Neural cell (in vitro differentiated cells): ENCODE results near the gene AGRP. TPM values are rescaled to one million over a fixed set of nuclear protein-coding genes. Genes with fewer than 3 reads are reported as not detected.

Experiments used
- H2AFZ ChIP-seq: fragments of 200-600, 300-800 bp; sonication (generic), shearing (Covaris generic); 2 replicates; pipeline ENCODE4 v1.6.0; 2014; ENCODE audit warnings: low read depth, mild to moderate bottlenecking, antibody characterized with exemption, low read length, moderate library complexity
- H3F3A ChIP-seq: fragments of 200-600 bp; shearing (Covaris generic); 2 replicates; pipeline ENCODE4 v1.6.1; 2016; ENCODE audit warnings: mild to moderate bottlenecking, moderate library complexity, mixed read lengths, antibody characterized with exemption, low read length; ENCODE audit not compliant: insufficient read depth, poor library complexity, severe bottlenecking
- H3K27ac ChIP-seq: fragments of 200-600, 300-800 bp; sonication (generic), shearing (Covaris generic); 2 replicates; pipeline ENCODE4 v1.5.1; 2014; ENCODE audit warnings: mild to moderate bottlenecking, low read length, moderate library complexity
- H3K27me3 ChIP-seq: fragments of 300-800, 200-600 bp; sonication (generic), shearing (Covaris generic); 2 replicates; pipeline ENCODE4 v1.6.0; 2014; ENCODE audit warnings: mild to moderate bottlenecking, low read depth, low read length, moderate library complexity; ENCODE audit not compliant: insufficient read depth
- H3K36me3 ChIP-seq: fragments of 300-800, 200-600 bp; sonication (generic), shearing (Covaris generic); 2 replicates; pipeline ENCODE4 v1.5.1; 2014; ENCODE audit warnings: mild to moderate bottlenecking, antibody characterized with exemption, low read length, moderate library complexity; ENCODE audit not compliant: insufficient read depth
- H3K4me2 ChIP-seq: fragments of 300-800, 200-600 bp; sonication (generic), shearing (Covaris generic); 2 replicates; pipeline ENCODE4 v1.6.0; 2014; ENCODE audit warnings: mild to moderate bottlenecking, low read length
- H3K4me3 ChIP-seq: fragments of 300-800, 200-600 bp; sonication (generic), shearing (Covaris generic); 2 replicates; pipeline ENCODE4 v1.5.1; 2014; ENCODE audit warnings: mild to moderate bottlenecking, low read length, moderate library complexity
- H3K79me2 ChIP-seq: fragments of 200-600 bp; shearing (Covaris generic); replicated peaks from 2 replicates; pipeline ENCODE4 v1.6.0; 2014; ENCODE audit warnings: mild to moderate bottlenecking, low read length, moderate library complexity; ENCODE audit not compliant: insufficient read depth
- H3K9ac ChIP-seq: fragments of 300-800, 200-600 bp; sonication (generic), shearing (Covaris generic); 2 replicates; pipeline ENCODE4 v1.6.1; 2016; ENCODE audit warnings: mild to moderate bottlenecking, low read length, mixed read lengths
- H3K9me2 ChIP-seq: fragments of 200-600 bp; shearing (Covaris generic); 2 replicates; pipeline ENCODE4 v1.6.1; 2016; ENCODE audit warnings: mild to moderate bottlenecking, low read length, mixed read lengths; ENCODE audit not compliant: insufficient read depth
- H3K9me3 ChIP-seq: fragments of 200-600, 300-800 bp; sonication (generic), shearing (Covaris generic); 2 replicates; pipeline ENCODE4 v1.6.1; 2016; ENCODE audit warnings: mild to moderate bottlenecking, mixed run types, low read length, moderate library complexity, mixed read lengths
- H4K20me1 ChIP-seq: fragments of 200-600 bp; shearing (Covaris generic); 2 replicates; pipeline ENCODE4 v1.6.1; 2016; ENCODE audit warnings: mild to moderate bottlenecking, mixed run types; ENCODE audit not compliant: insufficient read depth
- EP300 ChIP-seq: fragments of 450-650 bp; conservative IDR thresholded peaks from 2 replicates; pipeline ENCODE4 v1.6.1; 2014; ENCODE audit warnings: antibody characterized with exemption, mild to moderate bottlenecking, moderate library complexity; ENCODE audit not compliant: poor library complexity, severe bottlenecking
- EZH2 ChIP-seq: fragments of 200-600, 300-800 bp; shearing (Covaris generic), sonication (generic); IDR thresholded peaks from 2 replicates; pipeline ENCODE4 v1.6.1; 2014; ENCODE audit warnings: antibody characterized with exemption, low read length, borderline replicate concordance, mild to moderate bottlenecking; ENCODE audit not compliant: insufficient read depth, poor library complexity, severe bottlenecking
- MXI1 ChIP-seq: fragments of 450-650 bp; conservative IDR thresholded peaks from 2 replicates; pipeline ENCODE4 v1.6.1; 2014; ENCODE audit warnings: antibody characterized with exemption, mild to moderate bottlenecking; ENCODE audit not compliant: poor library complexity, severe bottlenecking
- POLR2AphosphoS5 ChIP-seq: IDR thresholded peaks from 2 replicates; pipeline ENCODE4 v1.6.1; 2012
- SMC3 ChIP-seq: fragments of 450-650 bp; conservative IDR thresholded peaks from 2 replicates; pipeline ENCODE4 v1.6.1; 2014; ENCODE audit warnings: antibody characterized with exemption, mild to moderate bottlenecking, moderate library complexity; ENCODE audit not compliant: poor library complexity
- TAF1 ChIP-seq: IDR thresholded peaks from 2 replicates; pipeline ENCODE4 v1.6.1; 2012; ENCODE audit warnings: low read depth
- polyA plus RNA-seq: library from polyadenylated mRNA; depleted of rRNA; stranded (reverse); fragments of >200 nt; gene quantifications from 2 replicates; pipeline ENCODE4 v1.2.3, GENCODE V29; 2014
- TF ChIP-seq, protein P1 (sequence below): fragments of 450-650 bp; IDR thresholded peaks from 2 replicates; pipeline ENCODE4 v1.5.1; 2014; ENCODE audit warnings: antibody characterized with exemption, mild to moderate bottlenecking, moderate library complexity; ENCODE audit not compliant: poor library complexity, severe bottlenecking
- TF ChIP-seq, protein P2 (sequence below): IDR thresholded peaks from 2 replicates; pipeline ENCODE4 v1.6.1; 2012; ENCODE audit warnings: borderline replicate concordance

The AGRP gene
- polyA plus RNA-seq, 1 donor from 2014 or later, result not detected

DNA sequence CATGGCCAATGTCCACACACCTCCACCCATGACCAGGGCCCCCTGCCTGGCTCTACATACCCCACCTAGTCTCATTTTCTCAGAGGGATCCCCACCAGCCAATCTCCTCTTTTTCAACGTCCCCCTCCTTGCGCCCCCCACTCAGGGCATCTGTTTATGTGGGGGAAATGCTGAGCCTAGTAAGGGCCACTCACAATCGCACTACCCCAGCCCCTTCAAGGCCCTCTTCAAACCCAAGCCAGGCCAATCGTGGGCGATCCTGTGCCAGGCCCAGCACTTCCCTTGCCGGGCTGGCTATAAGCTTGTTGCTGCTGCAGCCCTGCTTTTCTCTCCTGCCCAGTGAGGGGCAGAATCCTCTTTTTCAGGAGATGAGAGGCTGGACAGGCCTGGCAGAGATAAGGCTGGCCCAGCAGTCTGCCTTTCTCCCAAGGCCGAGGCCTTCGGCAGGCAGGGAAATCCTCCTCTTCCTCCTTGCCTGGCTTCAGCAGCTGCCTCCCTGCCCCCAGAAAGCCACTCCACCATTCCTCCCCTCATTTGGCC is 36.3 kb downstream of the AGRP start:
- no peak for TF ChIP-seq MXI1
- TF ChIP-seq, protein P1, sequence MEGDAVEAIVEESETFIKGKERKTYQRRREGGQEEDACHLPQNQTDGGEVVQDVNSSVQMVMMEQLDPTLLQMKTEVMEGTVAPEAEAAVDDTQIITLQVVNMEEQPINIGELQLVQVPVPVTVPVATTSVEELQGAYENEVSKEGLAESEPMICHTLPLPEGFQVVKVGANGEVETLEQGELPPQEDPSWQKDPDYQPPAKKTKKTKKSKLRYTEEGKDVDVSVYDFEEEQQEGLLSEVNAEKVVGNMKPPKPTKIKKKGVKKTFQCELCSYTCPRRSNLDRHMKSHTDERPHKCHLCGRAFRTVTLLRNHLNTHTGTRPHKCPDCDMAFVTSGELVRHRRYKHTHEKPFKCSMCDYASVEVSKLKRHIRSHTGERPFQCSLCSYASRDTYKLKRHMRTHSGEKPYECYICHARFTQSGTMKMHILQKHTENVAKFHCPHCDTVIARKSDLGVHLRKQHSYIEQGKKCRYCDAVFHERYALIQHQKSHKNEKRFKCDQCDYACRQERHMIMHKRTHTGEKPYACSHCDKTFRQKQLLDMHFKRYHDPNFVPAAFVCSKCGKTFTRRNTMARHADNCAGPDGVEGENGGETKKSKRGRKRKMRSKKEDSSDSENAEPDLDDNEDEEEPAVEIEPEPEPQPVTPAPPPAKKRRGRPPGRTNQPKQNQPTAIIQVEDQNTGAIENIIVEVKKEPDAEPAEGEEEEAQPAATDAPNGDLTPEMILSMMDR, result no peak
- TF ChIP-seq, protein P2, sequence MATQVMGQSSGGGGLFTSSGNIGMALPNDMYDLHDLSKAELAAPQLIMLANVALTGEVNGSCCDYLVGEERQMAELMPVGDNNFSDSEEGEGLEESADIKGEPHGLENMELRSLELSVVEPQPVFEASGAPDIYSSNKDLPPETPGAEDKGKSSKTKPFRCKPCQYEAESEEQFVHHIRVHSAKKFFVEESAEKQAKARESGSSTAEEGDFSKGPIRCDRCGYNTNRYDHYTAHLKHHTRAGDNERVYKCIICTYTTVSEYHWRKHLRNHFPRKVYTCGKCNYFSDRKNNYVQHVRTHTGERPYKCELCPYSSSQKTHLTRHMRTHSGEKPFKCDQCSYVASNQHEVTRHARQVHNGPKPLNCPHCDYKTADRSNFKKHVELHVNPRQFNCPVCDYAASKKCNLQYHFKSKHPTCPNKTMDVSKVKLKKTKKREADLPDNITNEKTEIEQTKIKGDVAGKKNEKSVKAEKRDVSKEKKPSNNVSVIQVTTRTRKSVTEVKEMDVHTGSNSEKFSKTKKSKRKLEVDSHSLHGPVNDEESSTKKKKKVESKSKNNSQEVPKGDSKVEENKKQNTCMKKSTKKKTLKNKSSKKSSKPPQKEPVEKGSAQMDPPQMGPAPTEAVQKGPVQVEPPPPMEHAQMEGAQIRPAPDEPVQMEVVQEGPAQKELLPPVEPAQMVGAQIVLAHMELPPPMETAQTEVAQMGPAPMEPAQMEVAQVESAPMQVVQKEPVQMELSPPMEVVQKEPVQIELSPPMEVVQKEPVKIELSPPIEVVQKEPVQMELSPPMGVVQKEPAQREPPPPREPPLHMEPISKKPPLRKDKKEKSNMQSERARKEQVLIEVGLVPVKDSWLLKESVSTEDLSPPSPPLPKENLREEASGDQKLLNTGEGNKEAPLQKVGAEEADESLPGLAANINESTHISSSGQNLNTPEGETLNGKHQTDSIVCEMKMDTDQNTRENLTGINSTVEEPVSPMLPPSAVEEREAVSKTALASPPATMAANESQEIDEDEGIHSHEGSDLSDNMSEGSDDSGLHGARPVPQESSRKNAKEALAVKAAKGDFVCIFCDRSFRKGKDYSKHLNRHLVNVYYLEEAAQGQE, result no peak
- TF ChIP-seq SMC3, result no peak
- TF ChIP-seq EZH2, result no peak
- TF ChIP-seq TAF1, result no peak
- TF ChIP-seq POLR2AphosphoS5, result no peak
- TF ChIP-seq EP300, result no peak
- Histone ChIP-seq H3K27ac (no peak overlapping the region), H3K9me2 (no peaks in the 10 kb centered on the region), H3K4me2 (no peak overlapping the region), H3K9me3 (no peaks in the 10 kb centered on the region), H3K9ac (no peak overlapping the region), H3K27me3 (no peaks in the 10 kb centered on the region), H3K79me2 (no peaks in the 10 kb centered on the region), H2AFZ (no peak overlapping the region), H3F3A (no peaks in the 10 kb centered on the region), H3K36me3 (no peaks in the 10 kb centered on the region), H3K4me3 (no peak overlapping the region), H4K20me1 (no peaks in the 10 kb centered on the region)

DNA sequence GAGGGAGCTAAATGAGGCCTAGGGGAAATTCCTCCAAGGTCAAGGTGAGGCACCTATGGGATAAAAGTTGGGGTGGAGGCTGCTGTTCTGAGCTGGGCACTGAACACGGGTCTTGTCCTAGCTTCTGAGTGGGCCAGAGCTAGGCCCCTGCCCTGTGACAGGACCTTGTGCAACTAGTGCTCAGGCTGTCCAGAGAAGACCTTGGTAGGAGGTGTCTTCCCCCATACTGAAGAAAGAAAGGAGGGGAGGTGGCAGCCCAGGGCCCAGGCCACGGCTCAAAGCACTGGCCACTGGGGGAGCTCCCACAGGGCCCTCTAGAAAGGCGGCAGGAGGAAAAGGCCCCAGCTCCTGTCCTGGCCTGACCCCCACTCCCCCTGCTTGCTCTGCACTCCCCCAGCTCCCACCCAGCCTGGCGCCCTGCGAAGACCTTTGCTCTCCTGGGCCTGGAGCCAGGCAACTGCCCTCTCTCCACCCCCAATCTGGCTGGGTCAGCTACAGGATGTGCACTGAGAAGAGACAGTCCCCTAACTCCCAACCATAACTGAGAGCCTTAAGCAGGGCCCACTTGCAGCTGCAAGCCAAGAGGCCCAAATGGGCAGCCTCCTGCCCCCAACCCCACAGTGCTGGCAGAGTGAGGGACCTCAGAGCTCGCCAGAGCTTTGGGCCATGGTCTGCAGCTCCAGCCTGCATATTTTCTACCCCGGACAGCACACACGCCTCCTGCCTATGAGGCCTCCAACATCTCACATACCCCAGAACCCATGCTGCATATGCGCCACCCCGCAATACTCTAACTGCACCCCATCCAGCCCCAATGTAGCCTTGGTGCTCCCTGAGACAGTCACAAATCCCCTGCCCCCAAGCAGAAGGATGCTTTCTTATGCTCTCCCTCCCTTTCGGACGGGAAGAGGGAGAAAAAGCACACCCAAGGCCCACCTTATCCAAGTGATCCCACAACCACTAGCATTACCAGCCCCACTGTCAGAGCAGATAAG is 37.1 kb downstream of the AGRP start:
- TF ChIP-seq EP300 (no peak), SMC3 (no peak)
- TF ChIP-seq, protein P2, result no peak
- no peaks in the 10 kb centered on the region for H3F3A ChIP-seq
- no peak overlapping the region for H3K27ac ChIP-seq
- H3K9me3 ChIP-seq, result no peaks in the 10 kb centered on the region
- no peak overlapping the region for H3K4me3 ChIP-seq
- no peaks in the 10 kb centered on the region for H3K27me3 ChIP-seq
- no peaks in the 10 kb centered on the region for H3K36me3 ChIP-seq
- no peaks in the 10 kb centered on the region for H3K9me2 ChIP-seq
- no peak overlapping the region for H3K9ac ChIP-seq
- H3K4me2 ChIP-seq, result no peak overlapping the region
- H2AFZ ChIP-seq, result no peak overlapping the region
- no peaks in the 10 kb centered on the region for H4K20me1 ChIP-seq
- no peaks in the 10 kb centered on the region for H3K79me2 ChIP-seq
